NCI-H1105 treated with DMSO at 0.1 percent for 48 hours (cell line): ENCODE measurements around the gene LEPROT.

Source experiments
- DNase-seq: peaks from one replicate; lab custom pipeline; 2025; lab: John Stamatoyannopoulos, UW

Gene LEPROT

DNA sequence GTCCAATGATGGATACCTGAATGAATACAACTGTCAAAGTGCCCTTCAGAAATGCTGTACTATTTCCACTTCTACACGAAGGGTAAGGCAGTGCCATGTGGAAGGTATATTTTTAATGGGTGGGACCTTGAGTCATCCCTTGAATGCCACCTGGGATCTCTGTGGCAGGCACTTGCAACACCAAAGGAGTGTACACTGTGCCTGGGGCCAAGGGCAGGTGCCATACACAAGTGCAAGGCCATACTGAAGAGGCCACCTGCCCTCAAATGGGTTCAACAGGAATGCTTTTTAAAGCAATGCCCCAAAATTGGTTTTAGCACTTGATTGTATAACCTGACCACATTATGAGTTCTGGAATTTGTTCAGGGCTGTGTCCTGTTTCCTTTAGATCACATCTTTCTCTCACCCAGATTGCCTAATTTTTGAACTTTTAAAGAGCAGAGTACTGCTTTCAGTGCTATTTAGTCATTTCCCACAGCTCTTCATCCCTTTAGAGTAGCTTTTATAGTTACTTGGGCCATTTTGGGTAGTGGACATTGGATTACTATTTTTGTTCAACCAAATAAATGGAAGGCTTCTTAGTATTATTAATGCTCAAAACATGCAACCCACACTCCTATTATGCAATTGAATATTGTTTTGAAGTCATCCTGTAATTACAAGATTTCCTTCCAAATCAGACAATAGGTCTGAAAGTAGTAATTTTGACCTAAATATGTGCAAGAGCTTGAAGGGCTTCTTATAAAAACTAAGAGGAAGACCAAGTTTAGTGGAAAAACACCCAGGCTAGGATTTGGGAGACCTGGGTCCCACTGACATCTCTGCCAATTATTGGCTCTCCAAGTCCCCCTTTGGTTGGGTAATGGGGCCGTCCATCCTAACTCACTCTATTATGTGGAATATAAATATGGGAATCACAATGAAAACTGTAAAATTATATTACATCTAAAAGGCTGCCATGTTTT lies 57.2 kb downstream of the LEPROT start:
- no peak for DNase-seq

DNA sequence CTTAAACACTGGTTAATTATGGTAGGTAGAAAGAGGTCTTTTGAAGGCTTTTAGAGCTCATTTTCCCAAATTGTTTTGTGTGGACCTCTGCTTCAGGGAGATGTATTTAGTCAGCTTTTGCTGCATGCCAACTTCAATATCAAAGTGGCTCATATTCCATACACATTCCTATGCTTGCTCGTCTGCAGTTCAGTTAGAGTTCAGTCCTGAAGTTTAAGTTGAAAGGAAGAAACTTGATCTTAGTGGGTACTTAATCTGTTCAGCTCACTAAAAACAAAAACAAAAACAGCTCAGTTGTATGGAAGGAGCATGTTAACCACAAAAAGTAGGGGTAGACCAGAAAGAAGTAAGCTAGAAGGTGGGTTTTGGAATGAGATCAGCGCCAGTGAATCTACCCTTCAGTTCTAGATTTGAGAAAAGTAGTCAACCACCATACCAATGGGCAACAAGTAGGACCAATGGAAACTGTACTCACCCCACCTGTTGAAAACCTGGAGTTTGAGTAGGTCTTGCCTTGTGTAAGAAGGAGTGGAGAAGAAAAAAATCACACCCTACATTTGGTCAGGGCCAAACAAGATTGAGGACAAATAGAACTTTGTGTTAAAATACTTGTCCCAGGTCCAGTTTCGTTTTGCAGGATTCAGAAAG lies 58.0 kb downstream of the LEPROT start:
- no peak for DNase-seq

DNA sequence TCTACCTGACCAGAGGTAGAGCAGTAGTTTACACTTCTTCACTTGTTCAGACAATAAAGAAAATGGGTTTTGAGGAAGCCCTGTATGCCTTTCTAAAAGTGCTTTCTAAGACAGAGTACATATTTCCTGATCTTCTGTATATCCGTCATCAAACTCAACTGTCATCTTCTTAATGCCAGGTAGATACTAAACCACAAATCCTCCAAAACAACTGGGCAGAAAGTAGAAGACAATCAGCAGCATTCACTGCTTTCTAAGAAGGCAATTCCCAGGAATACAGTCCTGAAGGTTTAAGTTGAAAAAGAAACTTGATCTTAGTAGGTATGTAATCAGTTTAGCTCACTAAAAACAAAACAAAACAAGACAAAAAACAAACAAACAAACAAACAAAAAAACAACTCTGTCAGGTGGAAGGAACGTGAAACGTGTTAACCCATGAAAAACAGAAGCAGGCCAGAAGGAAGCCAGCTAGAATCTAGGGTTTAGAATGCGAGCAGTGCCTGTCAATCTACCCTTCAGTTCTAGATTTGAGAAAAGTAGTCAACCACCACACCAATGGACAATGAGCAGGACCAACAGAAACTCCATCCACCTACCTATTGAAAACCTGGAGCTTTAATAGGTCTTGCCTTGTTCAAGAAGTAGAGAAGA lies 59.2 kb downstream of the LEPROT start:
- DNase-seq = no peak

DNA sequence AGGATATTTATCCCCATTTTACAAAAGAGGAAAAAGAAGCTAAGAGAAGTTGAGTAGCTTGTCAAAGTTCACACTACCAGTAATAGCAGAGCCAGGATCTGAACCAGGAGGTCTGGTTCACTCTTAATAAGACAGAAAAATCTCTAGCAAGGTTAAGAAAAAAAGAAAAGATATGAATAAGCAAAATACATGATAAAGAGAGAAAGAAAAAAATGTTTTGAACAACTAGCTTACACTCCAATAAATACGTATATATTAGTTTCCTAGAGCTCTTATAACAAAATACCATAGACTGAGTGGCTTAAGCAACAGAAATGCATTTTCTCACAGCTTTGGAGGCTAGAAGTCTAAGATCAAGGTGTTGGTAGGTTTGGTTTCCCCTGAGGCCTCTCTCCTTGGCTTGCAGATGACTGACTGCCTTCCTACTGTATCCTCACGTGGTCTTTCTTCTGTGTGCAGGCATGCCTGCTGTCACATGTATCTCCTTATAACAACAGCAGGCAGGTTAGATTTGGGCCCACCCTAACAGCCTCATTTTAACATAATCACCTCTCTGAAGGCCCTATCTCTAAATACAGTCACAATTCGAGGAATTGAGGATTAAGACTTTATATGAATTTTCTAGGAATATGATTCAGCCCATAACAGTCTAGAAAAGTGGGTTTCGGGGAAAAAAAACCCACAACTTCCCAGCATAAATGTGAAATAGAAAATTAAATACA lies 60.4 kb downstream of the LEPROT start:
- no peak for DNase-seq

DNA sequence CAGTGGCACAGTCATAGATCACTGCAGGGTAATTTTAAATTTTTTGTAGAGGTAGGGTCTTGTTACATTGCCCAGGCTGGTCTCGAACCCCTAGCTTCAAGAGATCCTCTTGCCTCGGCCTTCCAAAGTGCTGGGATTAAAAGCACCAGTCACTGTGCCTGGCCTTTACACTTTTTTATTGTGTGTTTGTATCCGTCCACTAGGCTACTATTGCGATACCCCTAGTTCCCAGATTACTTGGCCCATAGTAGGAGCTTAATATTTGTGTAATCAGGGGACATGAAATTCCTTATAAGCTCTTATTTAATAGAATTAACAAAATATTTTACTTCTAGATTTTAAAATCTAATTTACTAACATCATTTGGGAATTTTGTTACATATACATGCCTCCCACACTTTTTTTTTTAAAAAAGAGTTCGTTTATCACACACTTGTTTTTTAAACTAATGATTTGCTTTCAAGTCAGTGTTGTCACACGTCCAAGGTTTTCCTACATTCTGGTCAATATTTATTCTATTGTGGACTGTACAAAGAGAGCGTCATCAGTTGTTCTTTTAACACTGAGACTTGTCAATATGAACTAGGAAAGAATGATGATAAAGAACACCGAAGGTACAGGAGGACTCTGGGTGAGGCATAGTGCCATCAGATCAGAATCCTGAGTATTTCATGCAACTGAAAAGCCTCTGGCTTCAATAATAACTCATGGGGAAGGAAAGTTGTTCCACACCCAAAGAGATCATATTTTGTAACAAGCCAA lies 63.7 kb downstream of the LEPROT start:
- DNase-seq = no peak
